Muscle layer of duodenum (tissue), 2 donors: Measurements from ENCODE around the gene SNRNP35.
"Not testable (repeated sequence)": the region's sequence is repeated elsewhere in the genome, so short reads cannot be mapped to it uniquely, and the experiment has no call there.

ENCODE experiments used
- H3K27ac ChIP-seq: one replicate; pipeline ENCODE4 v1.7.0; 2013; ENCODE audit warnings: mild to moderate bottlenecking, low read length
- H3K27me3 ChIP-seq: one replicate; pipeline ENCODE4 v1.7.0; 2013; ENCODE audit warnings: low read depth, mild to moderate bottlenecking, control low read depth, low read length
- H3K36me3 ChIP-seq, 2 donors: one replicate each; pipeline ENCODE4 v1.7.0; 2013; ENCODE audit warnings: low read length in 2 of 2, control low read depth in 1 of 2, mild to moderate bottlenecking in 1 of 2; ENCODE audit not compliant: insufficient read depth in 2 of 2, control insufficient read depth in 1 of 2
- H3K4me1 ChIP-seq, 2 donors: one replicate each; pipeline ENCODE4 v1.7.0; 2013; ENCODE audit warnings: low read length in 2 of 2, mild to moderate bottlenecking in 2 of 2, control low read depth in 1 of 2, moderate library complexity in 1 of 2; ENCODE audit not compliant: insufficient read depth in 2 of 2, control insufficient read depth in 1 of 2
- H3K4me3 ChIP-seq, 2 donors: one replicate each; pipeline ENCODE4 v1.7.0; 2013; ENCODE audit warnings: low read length in 2 of 2, low read depth in 1 of 2, mild to moderate bottlenecking in 1 of 2
- H3K9me3 ChIP-seq, 2 donors: one replicate each; pipeline ENCODE4 v1.7.0; 2013; ENCODE audit warnings: low read length in 2 of 2, control low read depth in 1 of 2, mild to moderate bottlenecking in 1 of 2; ENCODE audit not compliant: control insufficient read depth in 1 of 2
- donor health status: healthy.

Gene SNRNP35

GRCh38 chr12:123452276-123452550, 5.7 kb upstream of the SNRNP35 start:
- not testable (repeated sequence) for H3K27ac ChIP-seq, H3K9me3 ChIP-seq, H3K36me3 ChIP-seq, H3K4me1 ChIP-seq, H3K27me3 ChIP-seq, H3K4me3 ChIP-seq

GRCh38 chr12:123453165-123453564, 4.8 kb upstream of the SNRNP35 start:
- no peaks in the 10 kb centered on the region for H3K36me3 ChIP-seq
- no peaks in the 10 kb centered on the region for H3K9me3 ChIP-seq
- no peak overlapping the region for H3K27ac ChIP-seq
- H3K27me3 ChIP-seq = no peaks in the 10 kb centered on the region
- H3K4me3 ChIP-seq = no peak overlapping the region
- no peaks in the 10 kb centered on the region for H3K4me1 ChIP-seq

GRCh38 chr12:123463174-123463573, 5.2 kb downstream of the SNRNP35 start:
- not testable (repeated sequence) for H3K27ac ChIP-seq
- peaks cover 0 to 14% of the 10 kb centered on the region in 2 donors for H3K4me1 ChIP-seq

GRCh38 chr12:123465084-123465483, 7.1 kb downstream of the SNRNP35 start:
- Histone ChIP-seq H3K4me3 (no peak overlapping the region), H3K27me3 (no peaks in the 10 kb centered on the region), H3K4me1 (peaks cover 0 to 1% of the 10 kb centered on the region in 2 donors), H3K36me3 (peaks cover 11 to 17% of the 10 kb centered on the region in 2 donors), H3K27ac (no peak overlapping the region), H3K9me3 (no peaks in the 10 kb centered on the region)

More at GRCh38 chr12:123463174-123463573, 5.2 kb downstream of the SNRNP35 start:
- H3K9me3 ChIP-seq, H3K27me3 ChIP-seq, H3K4me3 ChIP-seq: not testable (repeated sequence)
- H3K36me3 ChIP-seq = peaks cover 11 to 17% of the 10 kb centered on the region in 2 donors

- H3K27ac ChIP-seq = no peak overlapping the region
- no peaks in the 10 kb centered on the region for H3K4me1 ChIP-seq
- H3K36me3 ChIP-seq = peaks cover 20 to 42% of the 10 kb centered on the region in 2 donors
Observed at GRCh38 chr12:123468786-123469185, 10.8 kb downstream of the SNRNP35 start.

DNA sequence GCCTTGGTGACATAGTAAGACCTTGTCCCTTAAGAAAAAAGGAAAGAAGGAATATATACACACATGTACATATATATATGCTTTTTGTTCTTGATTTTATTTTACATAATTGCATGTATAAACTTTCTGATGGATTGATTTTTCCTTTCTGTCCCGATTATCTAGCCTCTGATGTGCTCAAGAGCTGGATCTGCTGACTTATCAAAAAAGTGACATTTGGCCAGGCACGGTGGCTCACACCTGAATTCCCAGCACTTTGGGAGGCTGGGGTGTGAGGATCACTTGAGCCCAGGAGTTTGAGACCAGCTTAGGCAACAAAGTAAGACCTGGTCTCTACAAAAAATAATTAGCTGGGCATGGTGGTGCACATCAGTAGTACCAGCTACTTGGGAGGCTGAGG, 12.0 kb downstream of the SNRNP35 start:
- Histone ChIP-seq H3K4me1 (no peaks in the 10 kb centered on the region), H3K27ac (no peak overlapping the region), H3K4me3 (no peak overlapping the region), H3K36me3 (peaks cover 19 to 38% of the 10 kb centered on the region in 2 donors), H3K9me3 (no peaks in the 10 kb centered on the region), H3K27me3 (no peaks in the 10 kb centered on the region)

More at GRCh38 chr12:123468786-123469185, 10.8 kb downstream of the SNRNP35 start:
- no peaks in the 10 kb centered on the region for H3K9me3 ChIP-seq
- H3K4me3 ChIP-seq = no peak overlapping the region
- no peaks in the 10 kb centered on the region for H3K27me3 ChIP-seq

DNA sequence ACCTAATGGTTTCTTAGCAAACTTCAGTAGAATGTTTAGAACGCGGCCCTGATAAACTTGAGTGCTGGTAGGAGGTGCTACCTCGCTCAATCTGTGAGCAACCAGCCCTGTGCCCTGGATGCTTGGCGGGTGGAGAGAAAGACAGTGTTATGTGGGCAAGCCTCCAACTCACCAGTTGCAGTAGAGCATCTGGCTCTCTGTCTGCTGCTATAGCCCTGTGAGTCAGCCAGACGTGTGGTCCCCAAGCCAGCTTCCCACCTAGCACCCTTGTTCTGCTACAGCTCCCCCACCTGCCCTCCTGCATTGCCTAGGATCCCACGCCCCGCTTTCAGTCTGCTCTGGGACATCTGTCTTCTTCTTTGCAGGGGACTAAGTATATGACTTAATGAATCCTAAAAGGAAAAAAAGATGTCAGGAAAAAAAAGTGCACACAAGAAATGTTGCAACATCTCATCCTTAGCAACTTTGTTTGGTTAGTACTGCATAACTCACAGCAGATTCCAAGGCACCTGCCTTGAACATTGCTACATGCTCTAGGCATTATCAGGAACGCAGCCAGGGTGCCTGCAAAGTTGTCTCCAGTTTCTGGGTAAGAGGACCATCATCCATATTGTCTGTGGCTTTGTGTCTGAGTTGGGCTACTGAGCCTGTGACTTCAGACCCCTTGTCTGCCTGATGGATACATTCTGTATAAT, 13.6 kb downstream of the SNRNP35 start:
- no peaks in the 10 kb centered on the region for H3K27me3 ChIP-seq
- no peaks in the 10 kb centered on the region for H3K4me1 ChIP-seq
- peaks cover 10 to 32% of the 10 kb centered on the region in 2 donors for H3K36me3 ChIP-seq
- H3K4me3 ChIP-seq = no peak overlapping the region
- no peak overlapping the region for H3K27ac ChIP-seq
- no peaks in the 10 kb centered on the region for H3K9me3 ChIP-seq

DNA sequence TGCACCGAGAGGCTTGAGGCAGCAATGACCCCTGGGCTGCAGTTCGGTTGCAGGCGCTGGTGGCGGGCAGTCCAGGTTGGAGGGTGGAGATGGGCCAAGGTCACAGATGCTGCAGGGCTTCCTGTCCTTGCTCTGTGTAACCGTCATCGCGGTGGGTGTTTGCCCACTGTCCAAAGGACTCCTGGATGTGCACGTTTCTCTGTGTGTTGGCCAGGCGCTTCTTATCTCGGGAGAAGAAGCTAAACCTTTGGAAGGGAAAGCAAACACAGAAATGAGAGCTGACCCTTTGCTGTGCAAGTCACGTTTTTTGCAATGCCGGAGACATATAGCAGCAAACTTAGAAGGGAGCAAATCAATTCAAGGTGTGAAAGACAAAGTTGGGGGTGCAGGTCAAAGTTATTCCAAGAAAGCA, 14.5 kb downstream of the SNRNP35 start:
- H3K36me3 ChIP-seq = peaks cover 10 to 37% of the 10 kb centered on the region in 2 donors

GRCh38 chr12:123474485-123475245, 16.7 kb downstream of the SNRNP35 start:
- Histone ChIP-seq H3K36me3 (peaks cover 10 to 44% of the 10 kb centered on the region in 2 donors), H3K27ac (no peak overlapping the region), H3K27me3 (no peaks in the 10 kb centered on the region)

More for the DNA sequence above, 14.5 kb downstream of the SNRNP35 start:
- Histone ChIP-seq H3K27ac (no peak overlapping the region), H3K4me1 (no peaks in the 10 kb centered on the region), H3K4me3 (no peak overlapping the region), H3K9me3 (no peaks in the 10 kb centered on the region), H3K27me3 (no peaks in the 10 kb centered on the region)

GRCh38 chr12:123475246-123475703, 17.3 kb downstream of the SNRNP35 start:
- no peaks in the 10 kb centered on the region for H3K4me1 ChIP-seq
- H3K36me3 ChIP-seq = peaks cover 10 to 48% of the 10 kb centered on the region in 2 donors
- no peak overlapping the region for H3K4me3 ChIP-seq
- no peaks in the 10 kb centered on the region for H3K27me3 ChIP-seq
- H3K27ac ChIP-seq = no peak overlapping the region
- H3K9me3 ChIP-seq = no peaks in the 10 kb centered on the region

More at GRCh38 chr12:123474485-123475245, 16.7 kb downstream of the SNRNP35 start:
- no peaks in the 10 kb centered on the region for H3K4me1 ChIP-seq
- H3K4me3 ChIP-seq = no peak overlapping the region
- H3K9me3 ChIP-seq = no peaks in the 10 kb centered on the region

DNA sequence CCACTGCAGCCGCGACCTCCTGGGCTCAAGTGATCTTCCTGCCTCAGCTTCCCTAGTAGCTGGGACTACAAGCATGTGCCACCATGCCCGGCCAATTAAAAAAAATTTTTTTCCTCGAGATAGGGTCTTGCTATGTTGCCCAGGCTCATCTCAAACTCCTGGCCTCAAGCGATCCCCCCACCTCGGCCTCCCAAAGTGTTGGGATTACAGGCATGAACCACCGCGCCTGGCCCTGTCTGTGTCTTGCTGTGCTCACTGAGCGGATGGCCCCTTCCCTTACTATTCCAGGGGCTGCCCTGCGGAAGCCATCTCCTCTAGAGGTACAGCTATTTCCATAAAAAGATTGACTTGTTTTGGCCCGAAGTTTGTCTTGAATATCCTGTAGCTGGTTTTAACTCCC, 20.1 kb downstream of the SNRNP35 start:
- Histone ChIP-seq H3K36me3 (peaks cover 0 to 29% of the 10 kb centered on the region in 2 donors), H3K4me1 (peaks cover 3 to 4% of the 10 kb centered on the region in 2 donors), H3K9me3 (no peaks in the 10 kb centered on the region), H3K27me3 (no peaks in the 10 kb centered on the region), H3K27ac (no peak overlapping the region), H3K4me3 (no peak overlapping the region)
